Measurements from ENCODE around the gene ASXL1.
"Not testable (repeated sequence)": the region's sequence is repeated elsewhere in the genome, so short reads cannot be mapped to it uniquely, and the experiment has no call there.

Gene ASXL1

GRCh38 chr20:32370897-32371296, 12.8 kb downstream of the ASXL1 start:
- TF ChIP-seq, protein P1, sequence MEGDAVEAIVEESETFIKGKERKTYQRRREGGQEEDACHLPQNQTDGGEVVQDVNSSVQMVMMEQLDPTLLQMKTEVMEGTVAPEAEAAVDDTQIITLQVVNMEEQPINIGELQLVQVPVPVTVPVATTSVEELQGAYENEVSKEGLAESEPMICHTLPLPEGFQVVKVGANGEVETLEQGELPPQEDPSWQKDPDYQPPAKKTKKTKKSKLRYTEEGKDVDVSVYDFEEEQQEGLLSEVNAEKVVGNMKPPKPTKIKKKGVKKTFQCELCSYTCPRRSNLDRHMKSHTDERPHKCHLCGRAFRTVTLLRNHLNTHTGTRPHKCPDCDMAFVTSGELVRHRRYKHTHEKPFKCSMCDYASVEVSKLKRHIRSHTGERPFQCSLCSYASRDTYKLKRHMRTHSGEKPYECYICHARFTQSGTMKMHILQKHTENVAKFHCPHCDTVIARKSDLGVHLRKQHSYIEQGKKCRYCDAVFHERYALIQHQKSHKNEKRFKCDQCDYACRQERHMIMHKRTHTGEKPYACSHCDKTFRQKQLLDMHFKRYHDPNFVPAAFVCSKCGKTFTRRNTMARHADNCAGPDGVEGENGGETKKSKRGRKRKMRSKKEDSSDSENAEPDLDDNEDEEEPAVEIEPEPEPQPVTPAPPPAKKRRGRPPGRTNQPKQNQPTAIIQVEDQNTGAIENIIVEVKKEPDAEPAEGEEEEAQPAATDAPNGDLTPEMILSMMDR (IDR thresholded peaks at IDR 0.05; ENCODE audit: insufficient read depth, low read depth, low read length, missing control alignments) = no peak
- no peak for DNase-seq (ENCODE audit: low read depth)

GRCh38 chr20:32378461-32378860, 20.3 kb downstream of the ASXL1 start:
- H3K4me3 ChIP-seq (ENCODE audit: low read depth, low read length) = no peak overlapping the region
- DNase-seq (ENCODE audit: low read depth) = no peak
- TF ChIP-seq, protein P1 (IDR thresholded peaks at IDR 0.05; ENCODE audit: insufficient read depth, low read depth, low read length, missing control alignments) = no peak

More at GRCh38 chr20:32370897-32371296, 12.8 kb downstream of the ASXL1 start:
- H3K4me3 ChIP-seq (ENCODE audit: low read depth, low read length) = no peak overlapping the region

DNA sequence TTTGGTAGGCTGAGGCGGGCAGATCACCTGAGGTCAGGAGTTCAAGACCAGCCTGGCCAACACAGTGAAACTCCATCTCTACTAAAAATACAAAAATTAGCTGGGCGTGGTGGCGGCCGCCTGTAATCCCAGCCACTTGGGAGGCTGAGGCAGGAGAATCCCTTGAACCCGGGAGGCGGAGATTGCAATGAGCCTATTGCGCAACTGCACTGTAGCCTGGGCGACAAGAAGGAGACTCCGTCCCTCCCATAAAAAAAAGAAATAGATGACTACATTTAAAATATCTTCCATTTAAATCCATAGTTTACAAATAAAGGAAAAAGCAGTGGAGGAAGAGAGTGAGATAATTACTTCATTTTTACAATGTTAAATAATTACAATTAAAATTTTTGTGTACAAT, 21.9 kb downstream of the ASXL1 start:
- H3K4me3 ChIP-seq (ENCODE audit: low read depth, low read length); DNase-seq (ENCODE audit: low read depth): not testable (repeated sequence)

GRCh38 chr20:32380745-32381144, 22.6 kb downstream of the ASXL1 start:
- H3K4me3 ChIP-seq (ENCODE audit: low read depth, low read length) = no peak overlapping the region
- DNase-seq (ENCODE audit: low read depth) = no peak
- TF ChIP-seq, protein P1 (IDR thresholded peaks at IDR 0.05; ENCODE audit: insufficient read depth, low read depth, low read length, missing control alignments) = no peak

- TF ChIP-seq, protein P1 (IDR thresholded peaks at IDR 0.05; ENCODE audit: insufficient read depth, low read depth, low read length, missing control alignments) = no peak
- H3K4me3 ChIP-seq (ENCODE audit: low read depth, low read length) = no peak overlapping the region
- no peak for DNase-seq (ENCODE audit: low read depth)
Measured at GRCh38 chr20:32382102-32382950, 24.2 kb downstream of the ASXL1 start.

DNA sequence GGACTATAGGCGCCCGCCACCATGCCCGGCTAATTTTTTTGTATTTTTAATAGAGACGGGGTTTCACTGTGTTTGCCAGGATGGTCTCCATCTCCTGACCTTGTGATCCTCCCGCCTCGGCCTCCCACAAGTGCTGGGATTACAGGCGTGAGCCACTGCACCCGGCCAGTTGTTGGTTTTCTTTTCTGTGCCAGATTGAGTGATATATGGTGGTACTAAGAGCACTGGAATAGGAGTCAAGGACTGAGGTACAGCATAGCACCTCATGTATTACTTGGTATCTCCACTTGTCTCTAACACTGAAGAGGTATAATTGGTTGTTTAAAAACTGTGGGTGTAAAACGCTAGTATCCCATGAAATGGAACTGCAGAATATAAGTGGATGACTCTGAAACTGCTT, 25.3 kb downstream of the ASXL1 start:
- not testable (repeated sequence) for DNase-seq (ENCODE audit: low read depth); H3K4me3 ChIP-seq (ENCODE audit: low read depth, low read length)

DNA sequence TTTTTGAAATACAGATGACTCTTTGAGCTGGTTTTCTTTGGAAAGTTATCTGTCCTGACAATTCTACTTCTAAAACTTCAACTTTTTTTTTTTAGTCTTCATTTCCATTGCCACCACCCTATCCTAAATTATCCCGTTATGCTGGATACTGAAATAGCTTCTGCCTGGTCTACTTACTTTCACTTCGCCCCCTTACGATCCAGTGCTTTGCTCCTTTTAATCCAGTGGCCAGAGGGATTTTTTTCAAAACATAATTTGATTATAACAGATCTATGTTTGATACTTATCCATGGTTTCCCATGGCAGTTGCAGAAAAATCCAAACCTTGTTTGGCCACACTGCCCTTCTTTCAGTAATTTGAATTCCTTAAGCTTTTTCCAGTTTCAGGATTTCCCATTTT, 27.4 kb downstream of the ASXL1 start:
- DNase-seq (ENCODE audit: low read depth) = no peak
- H3K4me3 ChIP-seq (ENCODE audit: low read depth, low read length) = no peak overlapping the region
- TF ChIP-seq, protein P1 (IDR thresholded peaks at IDR 0.05; ENCODE audit: insufficient read depth, low read depth, low read length, missing control alignments) = no peak

DNA sequence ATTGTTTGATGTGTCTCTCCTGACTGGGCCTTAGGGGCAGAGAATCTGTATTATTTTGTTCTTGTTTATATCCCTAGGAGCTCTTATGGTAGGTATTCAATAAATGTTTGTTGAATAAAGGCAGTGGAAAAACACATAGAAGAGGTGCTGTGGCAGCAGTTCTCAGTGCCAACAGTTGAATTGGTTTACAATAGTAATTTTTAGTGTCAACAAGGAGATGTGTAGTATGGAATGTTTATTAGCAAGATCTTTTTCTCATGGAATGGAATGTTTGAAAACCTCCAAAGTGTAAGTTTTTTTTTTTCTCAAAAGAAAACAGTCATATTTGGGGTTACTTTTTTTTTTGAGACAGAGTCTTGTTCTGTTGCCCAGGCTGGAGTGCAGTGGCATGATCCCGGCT, 28.0 kb downstream of the ASXL1 start:
- no peak for DNase-seq (ENCODE audit: low read depth)
- TF ChIP-seq, protein P1 (IDR thresholded peaks at IDR 0.05; ENCODE audit: insufficient read depth, low read depth, low read length, missing control alignments) = no peak
- H3K4me3 ChIP-seq (ENCODE audit: low read depth, low read length) = no peak overlapping the region
